AG08396 (cell line): ENCODE data around the gene ZC3H7A.
"Not testable (repeated sequence)": the region's sequence is repeated elsewhere in the genome, so short reads cannot be mapped to it uniquely, and the experiment has no call there.

Experiments
- DNase-seq: peaks from one replicate; pipeline ENCODE4 v3.0.0; 2012; ENCODE audit warnings: low spot score, mixed read lengths

The ZC3H7A gene, protein sequence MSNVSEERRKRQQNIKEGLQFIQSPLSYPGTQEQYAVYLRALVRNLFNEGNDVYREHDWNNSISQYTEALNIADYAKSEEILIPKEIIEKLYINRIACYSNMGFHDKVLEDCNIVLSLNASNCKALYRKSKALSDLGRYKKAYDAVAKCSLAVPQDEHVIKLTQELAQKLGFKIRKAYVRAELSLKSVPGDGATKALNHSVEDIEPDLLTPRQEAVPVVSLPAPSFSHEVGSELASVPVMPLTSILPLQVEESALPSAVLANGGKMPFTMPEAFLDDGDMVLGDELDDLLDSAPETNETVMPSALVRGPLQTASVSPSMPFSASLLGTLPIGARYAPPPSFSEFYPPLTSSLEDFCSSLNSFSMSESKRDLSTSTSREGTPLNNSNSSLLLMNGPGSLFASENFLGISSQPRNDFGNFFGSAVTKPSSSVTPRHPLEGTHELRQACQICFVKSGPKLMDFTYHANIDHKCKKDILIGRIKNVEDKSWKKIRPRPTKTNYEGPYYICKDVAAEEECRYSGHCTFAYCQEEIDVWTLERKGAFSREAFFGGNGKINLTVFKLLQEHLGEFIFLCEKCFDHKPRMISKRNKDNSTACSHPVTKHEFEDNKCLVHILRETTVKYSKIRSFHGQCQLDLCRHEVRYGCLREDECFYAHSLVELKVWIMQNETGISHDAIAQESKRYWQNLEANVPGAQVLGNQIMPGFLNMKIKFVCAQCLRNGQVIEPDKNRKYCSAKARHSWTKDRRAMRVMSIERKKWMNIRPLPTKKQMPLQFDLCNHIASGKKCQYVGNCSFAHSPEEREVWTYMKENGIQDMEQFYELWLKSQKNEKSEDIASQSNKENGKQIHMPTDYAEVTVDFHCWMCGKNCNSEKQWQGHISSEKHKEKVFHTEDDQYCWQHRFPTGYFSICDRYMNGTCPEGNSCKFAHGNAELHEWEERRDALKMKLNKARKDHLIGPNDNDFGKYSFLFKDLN

GRCh38 chr16:11797166-11797956, at the start of gene ZC3H7A:
ZC3H7A (minus strand) TSS chr16:11797258; CDS start chr16:11782354, 14,904 bp downstream.
- DNase-seq, result peak; percentile 97

DNA sequence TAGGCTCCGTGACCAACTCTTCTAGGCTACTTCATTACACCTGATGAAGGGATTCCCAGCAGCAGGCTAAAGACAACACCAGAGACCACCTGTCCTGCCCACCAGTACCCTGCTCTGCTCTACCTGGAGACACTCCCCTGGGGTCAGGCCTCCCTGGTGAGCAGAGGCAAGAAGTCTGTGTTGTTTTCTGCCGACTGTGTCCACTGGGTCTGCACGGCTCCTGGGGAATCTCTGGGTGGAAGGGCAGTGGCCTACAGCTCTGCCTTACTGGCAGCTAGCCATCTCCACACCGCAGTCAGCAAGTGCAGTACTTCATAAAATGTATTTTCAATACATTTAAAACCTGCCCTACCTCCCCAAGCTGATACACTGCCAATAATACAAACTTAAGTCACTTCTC, 47.4 kb upstream of the ZC3H7A start:
- no peak for DNase-seq

GRCh38 chr16:11843861-11844260, 46.8 kb upstream of the ZC3H7A start:
- no peak for DNase-seq

- DNase-seq, result no peak
These were observed 46.1 kb upstream of the ZC3H7A start for GRCh38 chr16:11843206-11843605.

DNA sequence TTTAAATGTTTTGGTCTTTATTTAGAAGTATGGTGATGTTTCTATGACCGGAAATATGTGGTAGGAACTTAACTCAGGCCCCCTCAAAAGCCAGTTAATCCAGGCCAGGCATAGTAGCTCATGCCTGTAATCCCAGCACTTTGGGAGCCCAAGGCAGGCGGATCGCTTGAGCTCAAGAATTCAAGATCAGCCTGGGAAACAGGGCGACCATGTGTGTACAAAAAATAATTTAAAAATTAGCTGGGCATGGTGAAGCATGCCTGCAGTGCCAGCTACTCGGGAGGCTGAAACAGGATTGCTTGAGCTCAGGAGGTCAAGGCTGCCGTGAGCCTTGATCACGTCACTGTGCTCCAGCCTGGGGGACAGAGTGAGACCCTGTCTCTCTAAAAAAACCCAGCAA, 44.0 kb upstream of the ZC3H7A start:
- no peak for DNase-seq

DNA sequence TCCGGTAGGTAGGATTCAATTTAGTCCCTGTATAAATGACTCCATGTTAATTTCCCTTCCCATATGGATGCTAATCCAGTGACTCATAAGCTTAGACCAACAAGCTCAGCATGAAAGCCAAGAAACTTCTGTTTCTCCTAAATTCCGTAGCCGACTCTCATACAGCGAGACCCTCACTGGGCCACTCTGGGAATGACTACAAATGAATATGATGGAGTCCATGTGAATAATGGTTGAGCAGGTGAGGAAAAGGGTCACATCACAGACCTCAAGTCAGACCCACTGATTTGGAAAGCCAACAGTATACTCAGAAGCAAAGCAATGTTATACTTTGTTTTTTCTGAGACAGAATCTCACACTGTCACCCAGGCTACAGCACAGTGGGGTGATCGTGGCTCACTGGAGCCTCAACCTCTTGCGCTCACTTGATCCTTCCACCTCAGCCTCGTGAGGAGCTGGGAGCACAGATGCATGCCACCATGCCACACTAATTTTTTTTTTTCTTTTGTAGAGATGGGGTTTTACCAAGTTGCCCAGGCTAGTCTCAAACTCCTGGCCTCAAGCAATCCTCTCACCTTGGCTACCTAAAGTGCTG, 39.7 kb upstream of the ZC3H7A start:
- DNase-seq, result peak; percentile 59

GRCh38 chr16:11835891-11836649, 39.0 kb upstream of the ZC3H7A start:
- DNase-seq, result no peak

DNA sequence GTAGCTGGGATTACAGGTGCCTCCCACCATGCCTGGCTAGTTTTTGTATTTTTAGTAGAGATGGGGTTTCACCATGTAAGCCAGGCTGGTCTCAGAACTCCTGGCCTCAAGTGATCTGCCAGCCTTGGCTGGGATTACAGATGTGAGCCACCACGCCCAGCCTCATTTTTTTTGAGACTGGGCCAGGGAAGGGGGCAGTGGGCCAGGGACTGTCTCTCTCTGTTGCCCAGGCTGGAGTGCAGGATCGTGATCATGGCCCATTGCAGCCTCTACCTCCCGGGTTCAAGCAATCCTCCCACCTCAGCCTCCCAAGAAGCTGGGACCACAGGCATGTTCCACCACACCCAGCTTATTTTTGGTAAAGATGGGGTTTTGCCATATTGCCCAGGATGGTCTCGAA, 38.3 kb upstream of the ZC3H7A start:
- DNase-seq, result no peak

GRCh38 chr16:11833951-11834695, 37.1 kb upstream of the ZC3H7A start:
- peak; percentile 37 for DNase-seq

DNA sequence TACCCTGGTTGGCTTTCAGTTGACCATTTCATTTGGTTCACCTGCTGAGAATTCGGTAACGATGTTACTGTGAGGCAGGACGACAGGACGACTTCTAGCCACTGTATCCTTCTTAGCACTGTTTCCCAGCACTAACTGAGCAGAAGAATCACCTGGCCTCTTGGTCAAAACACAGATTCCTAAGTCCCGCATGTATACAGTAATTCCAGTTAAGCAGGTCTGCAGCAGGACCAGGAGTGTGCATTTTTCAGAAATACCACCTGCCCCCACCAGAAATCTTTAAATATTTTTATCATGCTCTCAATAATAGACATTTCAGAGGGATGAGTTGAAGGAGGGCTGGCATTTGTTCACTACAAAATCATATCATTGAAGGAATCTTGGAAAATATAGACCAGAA, 31.6 kb upstream of the ZC3H7A start:
- DNase-seq, result no peak

DNA sequence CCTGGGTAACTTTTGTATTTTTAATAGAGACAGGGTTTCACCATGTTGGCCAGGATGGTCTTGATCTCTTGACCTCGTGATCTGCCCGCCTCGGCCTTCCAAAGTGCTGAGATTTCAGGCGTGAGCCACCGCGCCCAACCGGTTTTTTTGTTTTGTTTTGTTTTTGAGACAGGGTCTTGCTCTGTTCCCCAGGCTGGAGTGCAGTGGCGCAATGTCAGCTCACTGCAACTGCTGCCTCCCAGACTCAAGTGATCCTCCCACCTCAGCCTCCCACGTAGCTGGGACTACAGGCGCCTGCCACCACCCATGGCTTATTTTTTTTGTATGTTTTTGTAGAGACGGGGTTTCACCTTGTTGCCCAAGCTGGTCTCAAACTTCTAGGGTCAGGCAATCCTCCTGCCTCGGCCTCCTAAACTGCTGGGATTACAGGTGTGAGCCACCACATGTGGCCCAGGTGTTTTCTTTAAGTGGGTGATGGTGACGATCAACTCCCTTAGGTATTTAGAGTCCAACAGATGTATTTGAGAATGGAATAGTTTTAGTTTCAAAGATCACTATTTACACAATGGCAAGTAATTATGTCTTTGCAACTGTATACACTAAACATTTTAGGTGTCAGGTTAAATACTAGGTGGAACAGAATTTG, 28.6 kb upstream of the ZC3H7A start:
- DNase-seq, result not testable (repeated sequence)

GRCh38 chr16:11824362-11824761, 27.3 kb upstream of the ZC3H7A start:
- no peak for DNase-seq

GRCh38 chr16:11823645-11824044, 26.6 kb upstream of the ZC3H7A start:
- DNase-seq, result not testable (repeated sequence)

GRCh38 chr16:11819798-11820197, 22.7 kb upstream of the ZC3H7A start:
- no peak for DNase-seq

DNA sequence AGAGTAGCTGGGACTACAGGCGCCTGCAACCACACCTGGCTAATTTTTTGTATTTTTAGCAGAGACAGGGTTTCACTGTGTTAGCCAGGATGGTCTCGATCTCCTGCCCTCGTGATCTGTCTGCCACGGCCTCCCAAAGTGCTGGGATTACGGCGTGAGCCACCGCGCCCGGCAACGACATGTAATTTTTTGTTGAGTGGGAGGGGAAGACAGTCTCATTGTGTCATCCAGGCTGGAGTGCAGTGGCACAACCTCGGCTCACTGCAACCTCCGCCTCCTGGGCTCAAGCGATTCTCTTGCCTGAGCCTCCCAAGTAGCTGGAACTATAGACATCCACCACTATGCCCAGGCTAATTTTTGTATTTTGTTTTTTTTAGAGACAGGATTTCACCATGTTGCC, 21.9 kb upstream of the ZC3H7A start:
- DNase-seq, result not testable (repeated sequence)

- DNase-seq, result no peak
These were observed 19.1 kb upstream of the ZC3H7A start for GRCh38 chr16:11816123-11816522.

DNA sequence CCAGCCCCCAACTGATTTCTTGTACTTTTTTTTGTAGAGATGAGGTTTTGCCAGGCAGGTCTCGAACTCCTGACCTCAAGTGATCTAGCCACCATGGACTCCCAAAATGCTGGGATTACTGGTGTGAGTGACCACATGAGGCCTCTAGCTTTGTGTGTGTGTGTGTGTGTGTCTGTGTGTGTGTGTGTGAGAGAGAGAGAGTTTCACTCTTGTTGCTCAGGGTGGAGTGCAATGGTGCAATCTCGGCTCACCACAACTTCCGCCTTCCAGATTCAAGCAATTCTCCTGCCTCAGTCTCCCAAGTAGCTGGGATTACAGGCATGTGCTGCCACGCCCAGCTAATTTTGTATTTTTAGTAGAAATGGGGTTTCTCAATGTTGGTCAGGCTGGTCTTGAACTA, 17.7 kb upstream of the ZC3H7A start:
- not testable (repeated sequence) for DNase-seq

GRCh38 chr16:11806721-11807120, 9.7 kb upstream of the ZC3H7A start:
- no peak for DNase-seq

- no peak for DNase-seq
These were observed 8.5 kb upstream of the ZC3H7A start for GRCh38 chr16:11805556-11805955.
